ENCODE measurements around the gene DOLPP1. TPM values are rescaled to one million over a fixed set of nuclear protein-coding genes. Genes with fewer than 3 reads are reported as not detected.

The DOLPP1 gene
- total RNA-seq, 6 experiments from 2014 or later = 13.9 to 20.8 (median 15.6) TPM

GRCh38 chr9:129068990-129069861 is 11.7 kb upstream of the DOLPP1 start:
- no peak for TF ChIP-seq CTCF (IDR thresholded peaks at IDR 0.05)
- H3K9me3 Mint-ChIP-seq = no peaks in the 10 kb centered on the region
- H3K4me1 Mint-ChIP-seq (ENCODE audit: low read depth) = no peaks in the 10 kb centered on the region
- H3K36me3 Mint-ChIP-seq (ENCODE audit: low read depth) = peaks cover 8% of the 10 kb centered on the region
- no peak overlapping the region for H3K27ac Mint-ChIP-seq
- no peak for DNase-seq
- no peak overlapping the region for H3K4me3 Mint-ChIP-seq
- H3K27me3 Mint-ChIP-seq (ENCODE audit: insufficient read depth) = no peaks in the 10 kb centered on the region

DNA sequence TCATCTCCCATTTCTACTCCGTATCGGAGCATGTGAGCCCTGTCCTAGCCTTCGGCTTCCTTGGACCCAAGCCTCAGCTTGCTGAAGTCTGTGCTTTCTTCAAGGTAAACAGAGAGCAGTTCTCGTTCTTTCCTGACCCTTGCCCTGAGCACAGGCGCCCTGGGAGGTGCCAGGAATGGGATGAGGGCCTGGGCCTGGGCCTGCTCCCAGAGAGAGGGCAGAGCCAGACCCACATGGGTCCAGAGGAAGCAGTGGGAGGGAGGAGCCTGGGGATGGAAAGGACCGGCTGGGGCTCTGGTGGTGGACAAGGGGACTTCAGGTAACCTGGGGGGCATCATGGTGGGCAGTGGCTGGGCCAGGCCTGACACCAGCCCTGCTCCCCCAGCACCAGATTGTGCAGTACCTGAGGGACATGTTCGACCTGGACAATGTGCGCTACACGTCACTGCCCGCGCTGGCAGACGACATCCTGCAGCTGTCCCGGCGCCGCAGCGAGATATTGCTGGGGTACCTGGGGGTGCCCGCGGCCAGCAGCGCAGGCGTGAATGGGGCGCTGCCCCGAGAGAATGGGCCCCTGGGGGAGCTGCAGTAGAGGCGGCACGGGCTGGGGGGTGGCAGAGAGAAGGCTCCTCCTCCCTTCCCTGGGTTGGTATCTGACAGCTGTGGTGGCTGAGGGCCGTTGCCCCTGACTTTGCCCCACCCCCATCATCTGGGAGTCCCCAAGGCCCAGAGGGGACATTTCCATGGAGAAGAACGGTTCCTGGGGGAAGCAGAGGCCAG is 10.9 kb upstream of the DOLPP1 start:
- peaks cover 8% of the 10 kb centered on the region for H3K36me3 Mint-ChIP-seq (ENCODE audit: low read depth)
- H3K9me3 Mint-ChIP-seq = no peaks in the 10 kb centered on the region
- TF ChIP-seq CTCF (IDR thresholded peaks at IDR 0.05) = no peak
- no peak overlapping the region for H3K4me3 Mint-ChIP-seq
- DNase-seq = no peak
- no peaks in the 10 kb centered on the region for H3K27me3 Mint-ChIP-seq (ENCODE audit: insufficient read depth)
- H3K27ac Mint-ChIP-seq = no peak overlapping the region
- H3K4me1 Mint-ChIP-seq (ENCODE audit: low read depth) = no peaks in the 10 kb centered on the region

GRCh38 chr9:129070696-129071525 is 10.0 kb upstream of the DOLPP1 start:
- DNase-seq = no peak

GRCh38 chr9:129071526-129072126 is 9.3 kb upstream of the DOLPP1 start:
- H3K27ac Mint-ChIP-seq = no peak overlapping the region
- DNase-seq = no peak
- H3K27me3 Mint-ChIP-seq (ENCODE audit: insufficient read depth) = peaks cover 1% of the 10 kb centered on the region; the same call in 1 of the 2 replicates
- TF ChIP-seq CTCF (IDR thresholded peaks at IDR 0.05) = no peak
- no peaks in the 10 kb centered on the region for H3K36me3 Mint-ChIP-seq (ENCODE audit: low read depth)
- no peaks in the 10 kb centered on the region for H3K4me1 Mint-ChIP-seq (ENCODE audit: low read depth)
- no peaks in the 10 kb centered on the region for H3K9me3 Mint-ChIP-seq
- H3K4me3 Mint-ChIP-seq = no peak overlapping the region

More at GRCh38 chr9:129070696-129071525, 10.0 kb upstream of the DOLPP1 start:
- no peak for TF ChIP-seq CTCF (IDR thresholded peaks at IDR 0.05)
- no peaks in the 10 kb centered on the region for H3K9me3 Mint-ChIP-seq
- no peaks in the 10 kb centered on the region for H3K4me1 Mint-ChIP-seq (ENCODE audit: low read depth)
- H3K27ac Mint-ChIP-seq = no peak overlapping the region
- H3K4me3 Mint-ChIP-seq = no peak overlapping the region
- H3K36me3 Mint-ChIP-seq (ENCODE audit: low read depth) = peaks cover 1% of the 10 kb centered on the region; the same call in 1 of the 2 replicates
- H3K27me3 Mint-ChIP-seq (ENCODE audit: insufficient read depth) = peaks cover 1% of the 10 kb centered on the region; the same call in 1 of the 2 replicates

- Mint-ChIP-seq H3K27me3 (ENCODE audit: insufficient read depth) (peaks cover 1% of the 10 kb centered on the region; the same call in 1 of the 2 replicates), H3K4me3 (no peak overlapping the region), H3K4me1 (ENCODE audit: low read depth) (no peaks in the 10 kb centered on the region), H3K27ac (no peak overlapping the region), H3K9me3 (no peaks in the 10 kb centered on the region), H3K36me3 (ENCODE audit: low read depth) (no peaks in the 10 kb centered on the region)
- no peak for DNase-seq
- no peak for TF ChIP-seq CTCF (IDR thresholded peaks at IDR 0.05)
Measured at GRCh38 chr9:129072171-129072570, 8.7 kb upstream of the DOLPP1 start.

All from HFFc6 (cell line).